HL-60 (cell line): Measurements from ENCODE around the gene MPPE1.
"Not testable (repeated sequence)": the region's sequence is repeated elsewhere in the genome, so short reads cannot be mapped to it uniquely, and the experiment has no call there.

Experiments used
- DNase-seq, 2 experiments: peaks; one replicate each; pipeline ENCODE4 v3.0.0-alpha.2; 2010 to 2020; ENCODE audit warnings: low read depth in 1 of 2, low spot score in 1 of 2
- H3K27ac ChIP-seq: fragments of 250-450 bp; sonication (Bioruptor Pico); replicated peaks from 2 replicates; pipeline ENCODE4 v1.5.1; 2020; ENCODE audit warnings: mild to moderate bottlenecking, moderate library complexity
- H3K27me3 ChIP-seq: fragments of 250-450 bp; sonication (Bioruptor Pico); 2 replicates; pipeline ENCODE4 v1.5.1; 2021; ENCODE audit warnings: mild to moderate bottlenecking, moderate library complexity; ENCODE audit not compliant: insufficient read depth, poor library complexity, severe bottlenecking
- H3K4me3 ChIP-seq: replicated peaks from 2 replicates; pipeline ENCODE4 v1.5.1; 2011; ENCODE audit warnings: mild to moderate bottlenecking, control low read depth, low read length; ENCODE audit not compliant: insufficient read depth
- GABPA ChIP-seq: IDR thresholded peaks from 2 replicates; pipeline ENCODE4 v1.6.1; 2012; ENCODE audit warnings: low read depth
- POLR2AphosphoS5 ChIP-seq: IDR thresholded peaks from 2 replicates; pipeline ENCODE4 v1.6.1; 2012; ENCODE audit warnings: low read depth
- SPI1 ChIP-seq: IDR thresholded peaks from 2 replicates; pipeline ENCODE4 v1.6.1; 2012; ENCODE audit warnings: low read depth, mild to moderate bottlenecking, borderline replicate concordance
- TF ChIP-seq, protein P1 (sequence below): IDR thresholded peaks from 2 replicates; pipeline ENCODE4 v1.6.1; 2012; ENCODE audit warnings: low read depth; ENCODE audit not compliant: insufficient replicate concordance
- TF ChIP-seq, protein P2 (sequence below): IDR thresholded peaks from one replicate; pipeline ENCODE4 v1.5.1; 2011; ENCODE audit warnings: low read length, control low read depth, inconsistent platforms; ENCODE audit not compliant: insufficient read depth

The MPPE1 gene

DNA sequence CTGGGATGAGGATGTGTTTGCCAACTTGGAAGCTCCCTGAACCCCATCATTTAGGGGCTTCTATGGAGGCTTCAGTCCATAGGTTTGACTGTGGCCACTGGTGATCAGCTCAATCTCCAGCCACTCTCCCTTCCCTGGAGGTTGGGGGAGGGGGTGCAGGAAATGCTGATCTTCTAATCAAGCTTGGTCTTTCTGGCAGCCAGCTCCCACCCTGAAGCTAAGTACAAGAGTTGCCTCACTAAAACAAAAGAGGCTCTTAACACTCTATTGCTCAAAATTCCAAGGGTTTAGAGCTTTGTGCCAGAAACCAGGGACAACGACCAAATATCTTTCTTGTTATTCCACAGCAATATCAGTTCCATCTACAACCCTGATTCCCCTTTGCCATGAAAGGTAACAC lies 19.4 kb upstream of the MPPE1 start:
- DNase-seq, result no peak
- Histone ChIP-seq H3K27ac (no peak overlapping the region), H3K27me3 (no peaks in the 10 kb centered on the region), H3K4me3 (no peak overlapping the region)
- TF ChIP-seq, protein P1, sequence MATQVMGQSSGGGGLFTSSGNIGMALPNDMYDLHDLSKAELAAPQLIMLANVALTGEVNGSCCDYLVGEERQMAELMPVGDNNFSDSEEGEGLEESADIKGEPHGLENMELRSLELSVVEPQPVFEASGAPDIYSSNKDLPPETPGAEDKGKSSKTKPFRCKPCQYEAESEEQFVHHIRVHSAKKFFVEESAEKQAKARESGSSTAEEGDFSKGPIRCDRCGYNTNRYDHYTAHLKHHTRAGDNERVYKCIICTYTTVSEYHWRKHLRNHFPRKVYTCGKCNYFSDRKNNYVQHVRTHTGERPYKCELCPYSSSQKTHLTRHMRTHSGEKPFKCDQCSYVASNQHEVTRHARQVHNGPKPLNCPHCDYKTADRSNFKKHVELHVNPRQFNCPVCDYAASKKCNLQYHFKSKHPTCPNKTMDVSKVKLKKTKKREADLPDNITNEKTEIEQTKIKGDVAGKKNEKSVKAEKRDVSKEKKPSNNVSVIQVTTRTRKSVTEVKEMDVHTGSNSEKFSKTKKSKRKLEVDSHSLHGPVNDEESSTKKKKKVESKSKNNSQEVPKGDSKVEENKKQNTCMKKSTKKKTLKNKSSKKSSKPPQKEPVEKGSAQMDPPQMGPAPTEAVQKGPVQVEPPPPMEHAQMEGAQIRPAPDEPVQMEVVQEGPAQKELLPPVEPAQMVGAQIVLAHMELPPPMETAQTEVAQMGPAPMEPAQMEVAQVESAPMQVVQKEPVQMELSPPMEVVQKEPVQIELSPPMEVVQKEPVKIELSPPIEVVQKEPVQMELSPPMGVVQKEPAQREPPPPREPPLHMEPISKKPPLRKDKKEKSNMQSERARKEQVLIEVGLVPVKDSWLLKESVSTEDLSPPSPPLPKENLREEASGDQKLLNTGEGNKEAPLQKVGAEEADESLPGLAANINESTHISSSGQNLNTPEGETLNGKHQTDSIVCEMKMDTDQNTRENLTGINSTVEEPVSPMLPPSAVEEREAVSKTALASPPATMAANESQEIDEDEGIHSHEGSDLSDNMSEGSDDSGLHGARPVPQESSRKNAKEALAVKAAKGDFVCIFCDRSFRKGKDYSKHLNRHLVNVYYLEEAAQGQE, result no peak
- no peak for TF ChIP-seq SPI1
- TF ChIP-seq POLR2AphosphoS5, result no peak
- TF ChIP-seq GABPA, result no peak
- TF ChIP-seq, protein P2, sequence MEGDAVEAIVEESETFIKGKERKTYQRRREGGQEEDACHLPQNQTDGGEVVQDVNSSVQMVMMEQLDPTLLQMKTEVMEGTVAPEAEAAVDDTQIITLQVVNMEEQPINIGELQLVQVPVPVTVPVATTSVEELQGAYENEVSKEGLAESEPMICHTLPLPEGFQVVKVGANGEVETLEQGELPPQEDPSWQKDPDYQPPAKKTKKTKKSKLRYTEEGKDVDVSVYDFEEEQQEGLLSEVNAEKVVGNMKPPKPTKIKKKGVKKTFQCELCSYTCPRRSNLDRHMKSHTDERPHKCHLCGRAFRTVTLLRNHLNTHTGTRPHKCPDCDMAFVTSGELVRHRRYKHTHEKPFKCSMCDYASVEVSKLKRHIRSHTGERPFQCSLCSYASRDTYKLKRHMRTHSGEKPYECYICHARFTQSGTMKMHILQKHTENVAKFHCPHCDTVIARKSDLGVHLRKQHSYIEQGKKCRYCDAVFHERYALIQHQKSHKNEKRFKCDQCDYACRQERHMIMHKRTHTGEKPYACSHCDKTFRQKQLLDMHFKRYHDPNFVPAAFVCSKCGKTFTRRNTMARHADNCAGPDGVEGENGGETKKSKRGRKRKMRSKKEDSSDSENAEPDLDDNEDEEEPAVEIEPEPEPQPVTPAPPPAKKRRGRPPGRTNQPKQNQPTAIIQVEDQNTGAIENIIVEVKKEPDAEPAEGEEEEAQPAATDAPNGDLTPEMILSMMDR, result no peak

DNA sequence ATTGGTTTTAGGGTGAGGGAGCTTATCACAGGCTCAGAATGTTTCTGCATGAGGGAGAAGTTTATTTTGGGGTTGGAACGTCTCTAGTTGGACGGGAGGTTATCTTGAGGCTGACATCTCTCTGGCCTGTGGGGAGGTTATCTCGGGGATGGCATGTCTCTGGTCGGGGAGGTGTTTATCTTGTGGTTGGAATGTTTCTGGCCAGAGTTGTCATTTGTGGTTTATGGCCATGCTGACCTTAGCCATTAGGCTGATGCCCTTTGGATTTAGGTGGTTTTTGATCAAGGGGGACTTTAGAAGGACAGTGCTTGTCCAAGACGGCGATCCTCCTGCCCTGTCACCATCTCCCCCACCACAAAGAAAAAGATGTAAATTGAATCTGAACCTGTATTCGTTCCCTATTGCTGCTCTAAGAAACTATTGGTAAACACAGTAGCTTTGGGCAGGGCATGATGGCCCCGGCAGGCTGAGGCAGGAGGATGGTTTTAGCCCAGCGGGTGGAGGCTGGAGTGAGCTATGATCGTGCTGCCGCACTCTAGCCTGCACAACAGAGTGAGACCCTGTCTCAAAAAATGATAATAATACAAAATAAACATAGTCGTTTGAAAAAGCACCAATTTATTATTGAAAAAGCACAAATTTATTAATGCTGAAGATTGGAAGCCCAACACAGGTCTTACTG lies 17.8 kb upstream of the MPPE1 start:
- DNase-seq, result no peak
- no peak for TF ChIP-seq GABPA
- TF ChIP-seq, protein P1, result no peak
- TF ChIP-seq, protein P2, result no peak
- no peak for TF ChIP-seq POLR2AphosphoS5
- TF ChIP-seq SPI1, result no peak
- H3K4me3 ChIP-seq, result no peak overlapping the region
- H3K27ac ChIP-seq, result no peak overlapping the region
- no peaks in the 10 kb centered on the region for H3K27me3 ChIP-seq

DNA sequence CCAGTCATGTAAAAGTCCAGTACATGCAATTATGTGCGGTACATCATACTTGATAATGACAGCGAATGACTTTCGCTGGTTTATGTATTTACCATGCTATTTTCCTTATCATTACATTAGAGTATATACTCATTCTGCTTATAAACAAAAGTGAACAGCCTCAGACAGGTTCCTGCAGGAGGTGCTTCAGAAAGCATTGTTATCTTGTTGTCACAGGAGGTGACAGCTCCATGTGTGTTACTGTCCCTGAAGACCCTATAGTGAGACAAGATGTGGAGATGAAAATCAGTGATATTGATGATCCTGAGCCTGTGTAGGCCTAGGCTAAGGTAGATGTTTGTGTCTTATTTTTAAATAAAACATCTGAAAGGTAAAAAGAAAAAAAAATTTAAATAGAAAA lies 15.3 kb upstream of the MPPE1 start:
- Histone ChIP-seq H3K27me3 (no peaks in the 10 kb centered on the region), H3K4me3 (no peak overlapping the region), H3K27ac (no peak overlapping the region)
- TF ChIP-seq, protein P2, result no peak
- no peak for TF ChIP-seq GABPA
- TF ChIP-seq, protein P1, result no peak
- no peak for TF ChIP-seq POLR2AphosphoS5
- TF ChIP-seq SPI1, result no peak
- no peak for DNase-seq

DNA sequence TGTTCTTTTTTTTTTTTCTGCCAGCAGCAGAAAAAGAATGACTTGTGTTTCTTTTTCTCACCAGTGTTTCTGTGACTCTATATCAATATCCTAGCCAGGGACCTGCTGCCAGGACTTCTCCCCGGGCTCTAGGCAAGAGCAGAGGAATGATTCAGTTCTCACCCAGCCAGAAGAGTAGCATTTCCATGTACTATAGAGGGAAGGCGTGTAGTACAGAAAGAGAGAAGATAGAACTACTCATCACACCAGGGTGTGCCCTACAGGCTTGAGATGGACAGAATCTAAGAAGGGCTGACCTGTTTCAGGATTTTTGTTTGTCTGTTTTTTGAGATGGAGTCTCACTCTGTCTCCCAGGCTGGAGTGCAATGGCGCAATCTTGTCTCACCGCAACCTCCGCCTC lies 11.4 kb upstream of the MPPE1 start:
- DNase-seq, H3K27me3 ChIP-seq, H3K4me3 ChIP-seq, H3K27ac ChIP-seq: not testable (repeated sequence)
